Astrocyte of the cerebellum (primary cell): ENCODE results near the gene COQ8A.

Experiments used
- DNase-seq: peaks from one replicate; pipeline ENCODE4 v3.0.0-alpha.2; 2011; ENCODE audit warnings: low read depth
- H3K4me3 ChIP-seq: 2 replicates; pipeline ENCODE4 v1.5.1; 2011; ENCODE audit warnings: mild to moderate bottlenecking, low read depth, low read length, moderate library complexity
- in situ Hi-C: cut with HindIII; loops from 2 replicates; pipeline ENCODE4 v1.10.0; 2017; ENCODE audit warnings: low sequenced_read_pairs
- TF ChIP-seq, protein P1 (sequence below): IDR thresholded peaks from 2 replicates; pipeline ENCODE4 v1.5.1; 2012; ENCODE audit warnings: low read length, low read depth, moderate library complexity, mild to moderate bottlenecking; ENCODE audit errors: missing control alignments

COQ8A gene

DNA sequence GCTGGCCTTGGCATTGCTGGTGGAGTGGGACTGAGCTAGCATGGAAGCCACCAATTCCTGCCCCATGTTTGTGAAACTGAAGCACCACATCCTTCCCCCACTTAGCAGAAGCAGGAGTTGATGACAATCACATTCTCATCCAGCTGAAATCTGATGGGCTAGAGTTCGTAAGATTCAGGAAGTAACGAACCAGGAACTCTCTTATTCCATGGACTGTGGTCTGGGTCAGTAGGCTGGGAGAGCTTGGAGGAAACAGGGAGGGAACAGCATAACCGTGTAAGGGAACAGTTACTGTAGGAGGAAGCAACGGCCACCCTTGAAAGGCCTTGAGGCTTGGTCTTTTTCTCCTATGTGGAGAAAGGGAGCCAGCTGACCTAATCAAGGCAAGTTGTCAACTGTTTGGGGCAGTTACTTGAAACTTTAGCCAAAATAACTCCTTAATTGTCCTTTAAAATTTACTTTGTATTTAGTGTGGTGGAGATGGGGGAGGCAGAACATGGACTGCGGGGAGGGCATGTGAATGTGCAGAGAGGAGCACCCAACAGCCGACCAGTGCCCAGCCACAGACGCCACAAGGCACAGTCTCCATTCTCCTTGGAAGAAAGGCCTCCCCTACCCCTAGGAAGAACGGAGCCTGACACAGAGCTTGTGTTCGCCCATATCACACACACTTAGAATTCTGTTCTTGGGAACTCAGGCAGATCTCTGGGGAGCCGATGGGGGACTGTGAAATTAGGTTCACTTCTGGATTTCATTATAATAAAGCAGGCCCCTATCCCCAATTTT is 2.0 kb upstream of the COQ8A start:
- in situ Hi-C loops, result no loop called here
- TF ChIP-seq, protein P1, sequence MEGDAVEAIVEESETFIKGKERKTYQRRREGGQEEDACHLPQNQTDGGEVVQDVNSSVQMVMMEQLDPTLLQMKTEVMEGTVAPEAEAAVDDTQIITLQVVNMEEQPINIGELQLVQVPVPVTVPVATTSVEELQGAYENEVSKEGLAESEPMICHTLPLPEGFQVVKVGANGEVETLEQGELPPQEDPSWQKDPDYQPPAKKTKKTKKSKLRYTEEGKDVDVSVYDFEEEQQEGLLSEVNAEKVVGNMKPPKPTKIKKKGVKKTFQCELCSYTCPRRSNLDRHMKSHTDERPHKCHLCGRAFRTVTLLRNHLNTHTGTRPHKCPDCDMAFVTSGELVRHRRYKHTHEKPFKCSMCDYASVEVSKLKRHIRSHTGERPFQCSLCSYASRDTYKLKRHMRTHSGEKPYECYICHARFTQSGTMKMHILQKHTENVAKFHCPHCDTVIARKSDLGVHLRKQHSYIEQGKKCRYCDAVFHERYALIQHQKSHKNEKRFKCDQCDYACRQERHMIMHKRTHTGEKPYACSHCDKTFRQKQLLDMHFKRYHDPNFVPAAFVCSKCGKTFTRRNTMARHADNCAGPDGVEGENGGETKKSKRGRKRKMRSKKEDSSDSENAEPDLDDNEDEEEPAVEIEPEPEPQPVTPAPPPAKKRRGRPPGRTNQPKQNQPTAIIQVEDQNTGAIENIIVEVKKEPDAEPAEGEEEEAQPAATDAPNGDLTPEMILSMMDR, result no peak
- H3K4me3 ChIP-seq, result no peak overlapping the region
- DNase-seq, result no peak

DNA sequence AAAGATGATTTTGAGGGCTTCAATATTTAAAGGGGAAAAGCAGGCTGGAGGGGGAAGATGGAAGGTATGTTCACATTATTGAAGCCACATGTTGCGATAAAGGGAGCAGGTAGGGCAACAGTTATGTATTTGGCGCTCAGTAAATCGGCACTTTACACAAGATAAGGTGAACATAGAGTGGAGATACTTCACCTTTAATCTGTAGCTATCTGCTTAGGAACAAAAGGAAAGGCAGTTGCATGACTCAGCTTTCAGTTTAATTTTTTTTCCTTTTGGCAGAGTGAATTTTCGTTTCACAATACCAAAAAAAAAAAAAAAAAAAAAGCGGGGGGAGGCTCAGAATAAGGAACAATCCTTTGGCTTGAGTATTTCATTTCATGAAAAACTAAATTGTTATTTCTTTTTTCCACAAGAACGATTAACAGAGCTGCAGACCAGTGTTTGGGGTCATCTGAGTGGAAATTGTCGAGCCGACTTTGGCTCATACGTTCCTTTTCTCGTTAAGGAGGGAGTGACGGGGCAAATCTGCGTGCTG is 1.1 kb upstream of the COQ8A start:
- TF ChIP-seq, protein P1, result no peak
- H3K4me3 ChIP-seq, result peak overlapping the region; percentile 71
- in situ Hi-C loops, result no loop called here
- DNase-seq, result peak; percentile 13

DNA sequence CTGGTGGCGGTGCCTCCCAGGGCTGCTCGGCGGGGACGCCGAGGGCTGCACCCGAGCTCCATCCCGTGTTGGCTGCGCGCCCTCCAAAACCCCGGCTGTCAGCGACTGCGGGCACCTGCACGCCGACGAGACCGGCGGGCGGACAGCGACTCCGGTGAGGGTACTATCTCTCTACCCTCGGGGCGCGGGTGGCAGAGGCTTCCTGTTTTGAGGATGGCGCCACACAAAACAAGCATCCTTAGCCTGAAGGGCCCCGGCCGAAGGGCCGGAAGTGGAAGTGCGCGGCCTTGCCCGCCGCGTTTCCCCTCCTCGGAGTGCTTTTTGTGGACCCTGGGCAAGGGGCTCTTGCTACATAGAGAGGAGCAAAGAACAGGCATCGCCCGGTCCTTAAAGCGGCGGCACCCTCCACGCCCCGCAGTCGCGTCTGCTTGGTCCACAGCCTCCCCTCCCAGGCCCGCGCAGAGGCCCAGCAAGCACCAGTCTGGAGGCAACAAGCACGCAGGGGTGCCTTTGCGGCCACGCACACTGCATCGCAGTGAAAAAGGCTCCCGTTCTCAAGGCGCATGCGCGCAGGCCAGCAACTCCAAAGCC is 561 bp upstream of the COQ8A start:
- TF ChIP-seq, protein P1, result no peak
- in situ Hi-C loops, result no loop called here
- peak overlapping the region; percentile 71 for H3K4me3 ChIP-seq
- no peak for DNase-seq

DNA sequence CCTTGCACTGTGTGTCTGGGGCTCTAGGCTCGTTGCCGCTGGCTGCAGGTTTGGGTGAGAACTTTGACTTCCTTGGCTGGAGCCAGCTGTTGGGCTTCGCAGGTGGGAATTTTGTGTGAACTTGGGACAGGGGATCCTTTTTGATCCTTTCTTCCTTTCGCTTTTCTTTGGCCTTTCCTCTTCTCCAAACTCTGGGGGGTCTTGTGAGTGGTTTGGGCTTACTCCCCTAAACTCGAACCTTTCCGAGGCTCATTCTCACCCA is 643 bp downstream of the COQ8A start:
- TF ChIP-seq, protein P1, result no peak
- in situ Hi-C loops, result no loop called here
- DNase-seq, result no peak
- peak overlapping the region; percentile 71 for H3K4me3 ChIP-seq

DNA sequence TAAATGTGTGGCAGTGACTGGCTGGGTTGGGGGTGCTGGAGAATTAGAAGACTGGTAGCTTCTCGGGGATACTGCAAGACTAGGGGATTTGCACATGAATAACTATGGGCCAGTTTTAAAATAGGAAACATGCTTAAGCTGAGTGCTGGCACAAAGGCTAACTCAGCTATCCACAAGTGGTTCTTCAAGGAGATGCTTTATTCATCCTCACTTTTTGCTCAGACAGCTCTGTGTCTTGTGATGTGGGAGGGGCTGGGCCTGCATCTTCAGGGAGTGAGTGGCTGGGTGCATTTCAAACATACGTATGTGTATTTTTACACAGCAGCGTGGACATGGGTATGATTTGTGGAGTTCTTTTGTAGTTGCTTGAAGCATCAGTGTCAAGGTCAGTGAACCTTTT is 2.3 kb downstream of the COQ8A start:
- in situ Hi-C loops, result no loop called here
- DNase-seq, result no peak
- TF ChIP-seq, protein P1, result no peak
- no peak overlapping the region for H3K4me3 ChIP-seq

DNA sequence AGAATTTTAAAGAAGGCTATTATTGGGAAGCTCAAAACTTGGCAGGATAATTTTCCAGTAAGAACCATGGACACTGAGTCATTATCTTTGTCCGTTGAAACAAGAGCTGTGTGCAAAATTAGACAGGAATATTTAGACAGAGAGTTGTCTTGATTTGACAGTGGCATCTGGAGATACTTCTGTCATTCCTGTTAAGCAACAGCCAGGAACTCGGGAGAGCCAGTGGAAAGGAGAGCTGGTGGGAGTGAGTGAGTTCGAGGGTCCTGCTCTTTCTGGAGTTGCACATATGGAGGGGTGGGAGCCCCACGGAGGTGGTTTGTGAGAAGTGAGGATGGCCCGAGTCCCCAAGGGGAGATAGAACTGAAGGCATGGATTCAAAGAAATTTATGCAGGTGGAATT is 3.1 kb downstream of the COQ8A start:
- DNase-seq, result no peak

More for the DNA sequence above, 3.1 kb downstream of the COQ8A start:
- in situ Hi-C loops, result no loop called here
- TF ChIP-seq, protein P1, result no peak
- no peak overlapping the region for H3K4me3 ChIP-seq
